ENCODE data around the gene NEURL1B.

Gene NEURL1B

DNA sequence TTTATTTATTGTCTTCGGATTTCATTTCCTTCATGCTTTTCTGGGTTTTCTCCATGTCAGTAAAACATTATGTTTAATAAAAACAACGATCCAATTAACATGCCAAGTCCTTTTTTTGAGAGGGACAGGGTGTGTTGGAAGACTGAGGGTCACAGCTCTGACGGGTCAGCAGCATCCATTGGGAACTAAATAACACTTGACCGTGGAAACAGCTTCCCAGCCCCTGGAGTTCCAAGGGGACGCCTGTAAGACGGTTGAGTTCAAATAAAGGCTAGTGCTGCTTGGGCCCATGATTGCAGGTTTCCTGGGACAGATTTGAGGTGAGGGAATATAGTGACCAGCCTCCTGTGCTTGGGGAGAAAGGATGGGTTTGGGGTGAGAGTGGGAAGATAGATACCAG, 30.4 kb upstream of the NEURL1B start:
- DNase-seq: no peak

DNA sequence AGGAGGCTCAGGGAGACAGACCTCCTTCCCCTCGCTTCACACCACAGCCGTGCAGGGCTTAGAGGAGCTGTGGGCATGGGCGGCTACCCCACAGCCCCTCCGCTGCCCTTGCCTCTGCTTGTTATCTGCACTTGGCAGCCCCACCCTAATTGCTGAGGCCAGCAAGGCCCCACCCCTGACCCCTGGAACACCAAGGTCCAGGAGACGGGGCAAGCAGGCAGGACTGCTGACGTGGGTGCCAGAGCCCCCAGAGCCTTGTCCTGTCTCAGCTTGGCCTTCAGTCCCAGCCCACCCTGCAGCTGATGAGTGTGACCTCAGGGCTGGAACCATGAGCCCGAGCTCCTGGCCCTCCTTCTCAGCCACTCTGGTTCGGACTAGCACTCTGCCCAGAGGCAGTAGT, 29.1 kb upstream of the NEURL1B start:
- DNase-seq: no peak

DNA sequence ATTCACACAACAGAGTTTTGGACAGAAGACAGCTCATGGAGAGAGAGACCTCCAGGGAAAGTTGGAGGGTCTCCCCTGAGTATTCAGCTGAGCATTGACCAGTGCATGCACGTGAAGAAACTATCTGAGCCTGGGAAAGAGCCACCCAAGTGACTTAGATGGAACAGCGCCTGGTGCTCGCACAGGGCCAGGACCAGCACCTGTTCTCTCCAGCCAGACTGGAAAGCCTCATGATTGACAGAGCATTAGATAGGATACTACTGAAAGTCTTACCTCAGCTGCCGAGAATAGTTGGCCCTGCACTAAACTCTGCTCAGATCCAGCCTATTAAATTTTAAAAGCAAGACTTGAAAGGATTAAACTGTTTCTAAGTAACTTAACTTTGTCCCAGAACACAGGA, 28.3 kb upstream of the NEURL1B start:
- no peak for DNase-seq

DNA sequence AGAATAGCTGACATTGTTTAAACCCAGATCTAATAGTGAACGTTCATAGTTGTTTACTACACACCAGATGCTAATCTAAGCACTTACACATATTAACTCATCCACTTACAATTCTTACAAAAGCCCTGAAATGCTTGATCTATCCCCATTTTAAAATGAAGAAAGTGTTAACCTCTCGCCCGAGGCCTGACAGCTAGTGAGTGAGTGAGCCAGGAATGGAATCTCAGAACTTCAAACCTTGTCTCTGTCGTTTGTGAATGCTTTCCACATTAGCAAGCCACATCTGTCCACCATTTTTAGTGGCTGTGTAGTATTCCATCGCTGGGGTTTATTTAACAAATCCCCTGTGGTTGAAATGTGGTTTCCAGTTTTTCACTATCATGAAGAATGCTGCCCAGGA, 24.9 kb upstream of the NEURL1B start:
- no peak for DNase-seq

DNA sequence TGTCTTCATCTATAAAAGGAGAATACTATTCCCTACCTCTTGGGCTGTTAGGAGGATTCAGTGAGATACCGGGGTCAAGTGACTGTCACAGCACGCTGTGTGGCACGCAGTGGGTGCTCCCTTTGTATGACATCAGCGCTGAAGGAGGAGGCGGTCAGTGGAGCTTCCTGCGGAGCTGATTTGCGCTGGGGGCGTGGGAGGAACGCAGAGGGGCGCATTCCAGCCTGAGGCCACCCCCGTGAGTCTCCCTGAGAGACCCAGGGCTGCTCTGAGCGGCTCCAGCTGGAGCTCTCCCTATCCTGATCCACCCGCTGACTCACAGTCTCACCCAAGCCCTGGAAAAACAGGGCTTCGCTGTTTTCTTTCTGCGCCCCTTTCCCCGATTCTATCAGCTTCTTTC, 24.3 kb upstream of the NEURL1B start:
- no peak for DNase-seq

DNA sequence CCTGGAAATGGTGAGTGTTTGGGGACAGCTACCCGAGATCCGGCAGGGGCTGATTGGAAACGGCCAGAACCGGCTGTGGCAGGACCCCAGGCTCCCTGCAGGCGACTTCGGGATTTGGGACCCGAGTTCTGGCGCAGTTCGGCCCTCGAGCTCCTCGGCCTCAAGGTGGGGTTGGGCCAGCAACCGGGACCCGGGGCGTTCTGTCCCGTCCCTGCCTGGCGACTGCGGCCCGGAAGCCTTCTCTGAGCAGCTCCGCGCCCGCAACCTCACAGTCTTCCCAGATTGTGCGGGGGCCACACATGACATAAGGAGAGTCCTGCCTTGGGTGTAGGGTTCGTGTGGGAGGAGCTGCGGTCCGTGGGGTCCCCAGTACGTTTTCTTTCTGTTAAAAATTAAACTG, 23.2 kb upstream of the NEURL1B start:
- DNase-seq: no peak

DNA sequence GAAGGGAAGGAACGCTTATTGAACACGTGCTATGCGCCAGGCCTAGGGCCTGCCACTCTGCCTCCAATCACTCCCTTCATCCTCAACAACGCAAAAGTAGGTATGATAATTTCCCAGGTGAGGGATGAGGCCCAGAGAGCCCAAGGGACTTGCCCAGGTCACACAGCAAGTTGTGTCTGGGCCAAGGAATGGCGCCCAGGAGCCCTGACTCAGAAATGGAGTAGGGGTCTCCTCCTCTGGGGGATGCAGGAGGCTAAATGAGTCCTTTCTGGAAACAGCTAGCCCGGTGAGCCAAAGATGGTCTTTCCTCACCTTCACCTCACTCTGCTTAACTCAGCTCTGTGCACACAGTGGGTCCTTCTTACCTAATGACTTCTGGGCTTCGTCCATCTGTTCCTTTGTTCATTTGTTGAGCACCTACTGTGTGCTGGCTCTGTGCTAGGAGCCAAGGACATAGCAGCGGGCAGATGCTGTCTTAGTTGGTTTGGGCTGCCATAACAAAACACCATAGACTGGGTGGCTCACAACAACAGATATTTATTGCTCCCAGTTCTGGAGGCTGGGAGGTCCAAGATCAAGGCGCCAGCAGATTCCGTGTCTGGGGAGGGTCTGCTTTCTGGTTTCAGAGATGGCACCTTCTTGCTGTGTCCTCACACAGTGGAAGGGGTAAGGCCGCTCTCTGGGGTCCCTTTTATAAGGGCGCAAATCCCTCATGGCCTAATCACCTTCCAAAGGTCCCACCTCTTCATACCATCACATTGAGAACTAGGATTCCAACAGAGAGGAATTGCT, 22.3 kb upstream of the NEURL1B start:
- DNase-seq: no peak

DNA sequence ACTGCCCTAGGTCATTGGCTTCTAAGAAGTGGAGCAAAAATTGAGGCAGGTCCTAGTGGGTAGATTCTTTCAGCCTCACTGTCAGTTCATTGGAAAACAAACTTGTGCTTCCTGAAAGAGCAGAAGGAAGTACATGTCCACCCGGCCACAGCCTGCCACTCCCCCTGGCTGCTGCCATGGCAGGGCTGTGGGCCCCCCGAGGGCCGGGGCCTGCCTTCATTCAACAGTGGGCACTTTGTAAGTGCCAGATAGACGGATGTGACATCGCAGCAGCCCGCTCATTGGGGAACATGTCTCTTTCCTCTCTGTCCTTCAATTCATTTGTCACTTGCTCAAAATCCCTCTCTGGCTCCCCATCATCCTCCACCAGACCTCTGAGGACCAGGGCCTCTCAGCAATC, 20.6 kb upstream of the NEURL1B start:
- no peak for DNase-seq

DNA sequence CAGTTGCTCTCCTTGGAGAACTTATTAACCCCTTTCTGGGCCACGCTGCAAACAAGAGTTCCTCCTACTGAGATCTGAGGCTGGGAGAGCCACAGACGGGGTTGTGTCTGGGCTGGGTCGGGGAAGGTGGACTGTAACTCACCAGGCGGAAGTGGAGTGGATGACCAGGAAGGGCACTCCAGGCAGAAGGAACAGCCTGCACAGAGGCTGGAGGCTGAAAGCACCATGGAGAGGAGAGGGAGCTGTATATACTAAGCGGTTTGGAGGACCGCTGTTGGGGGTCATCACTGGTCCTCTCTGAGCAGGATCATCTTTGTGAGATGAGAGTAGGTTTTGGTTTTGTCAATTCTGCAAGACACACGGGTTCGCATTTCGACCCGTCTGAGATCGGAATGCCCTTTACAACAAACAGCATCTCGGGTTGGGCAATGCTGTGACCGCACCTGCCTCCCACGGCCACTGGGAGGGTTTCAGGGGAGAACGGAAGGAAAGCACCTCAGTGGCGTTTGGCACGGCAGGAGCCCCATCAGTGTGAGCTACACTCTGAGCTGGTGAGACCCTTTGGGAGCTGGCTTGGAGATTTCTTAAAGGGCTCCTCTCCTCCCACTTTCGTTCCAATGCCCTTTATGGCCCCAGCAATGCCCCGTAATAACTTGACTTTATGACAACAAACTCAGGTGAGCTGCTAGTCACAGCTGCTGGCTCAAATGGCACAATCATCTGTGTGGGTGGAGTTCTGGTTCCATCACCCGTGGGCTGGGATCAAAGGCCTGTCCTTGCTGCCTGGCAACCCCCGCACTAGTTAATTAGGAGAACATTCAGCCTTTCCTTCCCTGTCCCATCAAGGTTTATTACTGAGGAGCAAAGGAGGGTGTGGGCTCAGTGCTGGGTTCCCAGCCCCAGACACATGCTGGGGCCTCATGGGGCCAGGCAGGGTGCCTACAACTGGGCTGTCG, 18.7 kb upstream of the NEURL1B start:
- no peak for DNase-seq

DNA sequence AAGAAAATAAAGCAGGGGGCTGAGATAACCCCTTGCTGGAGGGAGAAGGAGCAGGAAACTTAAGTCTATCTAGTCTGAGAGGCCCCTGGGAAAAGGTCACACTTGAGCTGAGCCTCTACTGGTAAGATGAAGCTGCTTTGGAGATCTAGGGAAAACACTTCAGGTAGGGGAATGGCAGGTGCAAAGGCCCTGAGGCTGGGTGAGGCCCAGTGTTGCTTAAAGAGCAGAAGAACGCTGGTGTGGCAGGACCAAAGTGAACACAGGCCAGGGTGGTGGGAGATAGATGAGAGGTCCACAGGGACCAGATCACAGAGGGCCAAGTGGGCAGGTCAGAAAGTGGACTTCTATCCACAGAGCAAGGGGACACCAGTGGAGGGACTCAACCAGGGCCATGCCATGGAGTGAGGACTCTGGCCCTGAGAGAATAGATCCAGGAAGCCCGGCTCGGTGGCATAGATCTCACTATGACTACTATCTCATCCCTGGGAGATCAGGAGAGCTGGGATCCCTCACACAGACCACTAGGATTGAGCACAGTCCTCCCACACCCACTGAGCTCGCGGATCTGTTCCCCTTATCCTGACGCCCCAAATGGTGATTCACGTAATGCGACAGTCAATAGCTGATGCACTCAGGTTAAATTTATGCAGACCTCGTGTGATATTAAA, 17.6 kb upstream of the NEURL1B start:
- no peak for DNase-seq

DNA sequence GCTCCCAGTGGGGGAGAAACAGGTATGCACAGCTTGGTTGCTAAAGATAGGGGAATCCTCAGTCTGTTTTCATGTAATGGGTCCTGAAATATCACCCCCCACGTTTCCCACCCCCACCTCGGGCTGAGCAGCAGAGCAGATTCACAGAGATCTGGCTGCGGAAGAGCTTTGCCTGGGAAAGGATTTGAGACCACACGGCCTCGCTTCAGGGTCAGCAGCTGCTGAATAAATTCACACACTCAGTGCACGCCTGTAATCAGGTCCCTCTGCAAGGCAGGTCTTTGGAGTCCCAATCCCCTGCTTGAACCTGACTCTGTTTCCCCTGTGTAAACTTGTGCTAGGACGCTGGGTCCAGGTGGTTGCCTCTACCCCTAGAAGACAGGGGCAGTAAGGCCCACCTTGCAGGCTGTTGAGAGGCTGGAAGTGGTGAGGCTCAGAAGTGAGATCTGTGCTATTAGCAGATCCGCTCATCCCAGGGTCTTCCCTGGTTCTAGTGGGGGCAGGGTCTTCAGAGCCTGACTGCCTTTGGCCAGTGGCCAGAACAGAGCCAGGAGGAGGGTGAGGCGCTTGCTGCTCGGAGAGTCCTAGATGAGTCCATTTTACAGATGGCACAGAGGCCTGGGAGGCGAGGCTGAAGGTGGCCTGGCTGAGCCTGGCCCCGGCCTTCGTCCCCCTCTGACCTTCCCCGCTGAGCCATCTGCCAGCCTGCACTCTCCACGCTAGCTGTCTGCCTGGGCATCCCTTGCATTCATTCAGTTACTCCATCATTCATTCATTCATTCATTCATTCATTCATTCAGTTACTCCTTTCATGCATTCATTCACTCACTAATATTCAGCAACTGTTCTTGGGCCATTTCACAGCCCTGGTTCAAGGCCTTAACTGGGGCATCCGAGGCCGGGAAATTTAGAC, 16.7 kb upstream of the NEURL1B start:
- DNase-seq: no peak

DNA sequence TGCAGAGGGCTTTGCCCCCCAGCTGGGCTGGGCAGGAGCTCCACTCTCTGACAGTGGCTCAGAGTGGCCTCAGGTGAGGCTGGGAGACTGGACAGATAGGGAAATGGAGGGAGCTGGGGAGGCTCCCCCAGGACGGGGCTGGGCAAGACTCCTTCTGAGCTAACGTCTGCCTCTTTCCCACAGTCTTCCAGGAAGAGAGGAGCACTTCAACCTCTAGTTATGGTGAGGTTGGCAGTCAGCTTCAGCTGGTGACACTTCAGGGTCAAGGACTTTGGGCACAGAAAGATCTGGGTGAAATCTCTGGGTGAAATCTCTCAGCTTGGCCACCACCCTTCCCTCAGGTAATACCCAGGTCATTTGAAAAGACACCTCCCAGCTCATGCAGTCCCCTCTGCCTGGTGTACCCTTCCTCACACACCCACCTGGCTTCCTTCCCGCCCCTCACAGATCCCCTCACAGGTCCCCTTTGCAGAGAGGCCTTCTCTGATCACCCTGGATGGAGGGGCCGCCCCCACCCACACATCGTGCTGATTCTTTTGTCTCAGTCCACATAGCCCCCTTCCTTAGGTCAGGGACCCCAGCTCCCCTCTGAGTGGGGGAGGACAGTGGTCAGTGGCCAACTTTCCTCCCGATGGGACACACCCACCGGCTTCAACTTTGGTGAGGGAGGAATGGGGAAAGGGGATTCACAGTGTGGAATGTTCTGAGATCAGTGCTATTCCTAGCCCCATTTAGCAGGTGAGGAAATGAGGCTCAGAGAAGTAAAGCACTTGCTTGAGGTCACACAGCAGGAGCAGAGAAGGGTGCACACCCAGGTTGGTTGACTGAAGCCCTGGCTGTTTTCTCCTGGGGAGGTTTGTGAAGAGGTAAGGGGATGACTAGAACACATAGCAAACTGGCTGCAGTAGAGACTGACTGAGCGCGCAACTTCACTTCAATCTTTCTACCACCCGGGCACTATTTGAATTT, 15.8 kb upstream of the NEURL1B start:
- no peak for DNase-seq

DNA sequence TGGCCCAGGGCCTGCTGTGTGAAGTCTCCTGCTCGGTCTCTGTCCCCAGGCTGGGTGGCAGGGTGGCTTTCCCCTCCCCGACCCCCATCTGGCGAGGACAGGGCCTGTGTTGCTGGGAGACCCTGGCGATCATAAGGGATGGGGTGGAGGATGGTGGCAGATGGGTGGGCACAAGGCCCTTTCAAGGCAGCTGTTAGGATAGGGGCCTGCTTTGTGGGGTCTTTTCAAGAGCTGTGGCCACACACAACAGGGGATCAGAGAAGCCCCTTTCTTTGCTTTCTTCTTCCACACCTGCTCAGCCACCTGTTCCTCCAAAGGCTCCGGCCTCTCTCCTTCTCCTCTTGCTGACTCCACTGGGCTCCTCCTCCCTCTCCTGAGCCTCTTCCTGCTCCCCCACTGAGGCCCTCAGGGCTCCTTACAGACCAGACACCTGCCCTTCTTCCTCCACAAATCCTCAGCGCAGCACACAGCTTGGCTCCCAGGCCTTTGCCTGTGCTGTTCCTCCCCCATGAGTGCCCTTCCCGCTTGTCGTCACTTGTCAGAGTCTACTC, 15.0 kb upstream of the NEURL1B start:
- DNase-seq: no peak

DNA sequence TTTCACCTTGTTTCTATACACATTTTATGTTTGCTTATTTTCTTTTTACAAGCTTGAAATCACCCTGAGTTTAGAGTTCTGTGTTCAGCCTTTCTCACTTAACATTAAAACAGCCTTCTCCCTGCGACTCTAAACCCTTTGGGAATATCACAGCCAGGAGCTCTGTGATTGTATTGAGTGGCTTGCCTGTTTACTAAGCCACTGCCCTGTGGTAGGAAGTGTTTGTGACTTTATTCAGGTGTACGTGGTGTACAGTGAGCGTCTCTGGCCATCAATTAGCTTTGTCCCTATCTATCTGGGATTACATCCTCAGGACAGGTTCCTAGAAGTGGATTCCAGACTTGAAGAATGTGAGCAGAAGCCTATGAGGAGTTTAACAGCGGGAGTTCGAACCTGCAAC, 11.0 kb upstream of the NEURL1B start:
- no peak for DNase-seq

DNA sequence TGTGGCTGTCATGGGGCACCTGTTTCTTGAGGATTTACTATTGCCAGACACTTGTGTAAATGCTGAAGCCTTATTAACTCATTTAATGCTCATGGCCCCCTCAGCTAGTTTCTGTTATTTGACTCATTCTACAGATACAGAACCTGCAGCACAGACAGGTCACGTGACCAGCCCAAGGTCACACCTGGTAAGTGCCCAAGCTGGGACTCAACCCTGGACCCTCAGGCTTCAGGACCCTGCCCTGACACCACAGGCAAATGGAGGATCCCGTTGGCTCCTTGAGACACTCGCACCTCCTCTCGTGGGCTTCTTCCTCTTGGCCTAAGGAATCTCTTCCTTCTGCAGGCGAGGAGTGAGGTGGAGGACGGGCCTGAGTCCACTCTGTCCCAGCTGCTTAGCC, 10.6 kb upstream of the NEURL1B start:
- DNase-seq: no peak

DNA sequence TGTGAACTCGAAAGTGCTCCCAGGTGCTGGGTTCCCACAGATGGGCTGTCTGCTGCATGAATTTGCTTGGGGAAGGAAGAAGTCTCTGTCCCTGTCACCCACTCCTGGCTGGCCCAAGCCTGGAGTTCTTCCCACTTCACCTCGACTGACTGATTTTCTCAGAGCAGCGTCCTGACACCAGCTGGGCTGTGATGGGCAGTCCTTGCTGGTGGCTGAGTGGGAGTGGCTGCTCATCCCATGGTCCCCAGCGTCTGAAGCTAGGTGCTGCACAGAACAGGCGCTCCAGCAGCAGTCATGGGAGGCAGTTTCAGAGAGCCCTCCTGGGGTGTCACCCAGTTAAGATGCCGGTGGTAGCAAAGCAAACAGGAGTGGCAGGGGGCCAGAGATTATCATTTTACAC, 10.1 kb upstream of the NEURL1B start:
- no peak for DNase-seq

DNA sequence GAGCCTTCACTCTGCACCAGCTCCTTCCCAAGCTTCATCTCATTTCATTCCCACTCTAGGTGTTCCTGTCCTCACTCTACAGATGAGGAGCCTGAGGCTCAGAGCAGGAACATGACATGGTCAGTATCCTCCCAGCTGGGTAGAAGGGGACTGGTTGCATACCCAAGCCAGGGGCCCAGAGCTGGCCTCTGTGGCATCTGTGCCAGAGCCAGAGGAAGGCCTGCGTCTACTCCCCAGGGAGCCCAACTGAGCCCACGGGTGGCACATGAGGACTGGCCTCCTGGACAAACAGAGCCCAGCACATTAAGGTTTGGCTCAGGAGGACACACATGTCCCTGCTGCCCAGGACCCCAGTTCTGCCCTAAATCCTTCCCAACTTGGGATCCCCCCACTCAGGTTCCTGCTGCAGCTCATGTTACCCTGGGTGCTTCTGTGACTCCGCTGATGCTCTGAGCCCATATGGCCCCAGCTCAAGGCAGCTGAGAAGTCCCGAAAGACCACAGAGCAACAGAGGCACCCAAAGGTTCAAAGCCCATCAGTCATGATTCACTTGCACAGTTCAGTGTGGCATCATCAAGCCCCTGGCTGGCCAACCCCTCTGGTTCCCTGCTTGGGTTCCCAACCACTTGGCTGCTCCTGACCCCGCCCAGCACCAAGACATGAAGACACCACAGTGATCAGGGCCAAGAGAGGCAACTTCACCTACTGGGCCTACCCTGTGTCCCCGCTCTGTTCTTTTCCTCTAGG, 8.5 kb upstream of the NEURL1B start:
- DNase-seq: no peak

DNA sequence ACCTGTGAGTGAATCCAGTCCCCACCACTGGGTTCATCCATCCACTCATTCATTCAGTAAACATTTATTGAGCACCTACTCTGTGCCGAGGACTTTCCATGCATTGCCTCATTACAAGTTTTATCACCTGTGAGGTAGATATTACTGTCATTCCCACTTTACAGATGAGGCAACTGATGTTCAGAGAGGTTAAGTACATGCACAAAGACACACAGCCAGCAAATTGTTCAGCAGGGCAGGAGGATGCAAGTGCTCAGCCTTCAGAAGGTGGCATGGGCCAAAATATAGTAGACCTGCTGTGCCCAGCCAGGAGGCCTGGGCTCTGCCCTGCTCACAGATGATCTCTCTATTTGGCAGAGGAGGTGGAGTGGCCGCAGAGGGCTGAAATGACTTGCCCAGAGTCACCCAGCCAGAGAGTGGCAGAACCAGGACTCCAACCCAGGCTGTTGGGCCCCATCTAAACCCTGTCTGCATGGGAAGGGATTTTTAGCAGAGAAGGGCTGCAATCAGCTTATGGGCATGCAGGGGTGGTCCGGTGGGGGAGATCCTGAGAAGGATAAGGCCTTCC, 7.6 kb upstream of the NEURL1B start:
- no peak for DNase-seq

DNA sequence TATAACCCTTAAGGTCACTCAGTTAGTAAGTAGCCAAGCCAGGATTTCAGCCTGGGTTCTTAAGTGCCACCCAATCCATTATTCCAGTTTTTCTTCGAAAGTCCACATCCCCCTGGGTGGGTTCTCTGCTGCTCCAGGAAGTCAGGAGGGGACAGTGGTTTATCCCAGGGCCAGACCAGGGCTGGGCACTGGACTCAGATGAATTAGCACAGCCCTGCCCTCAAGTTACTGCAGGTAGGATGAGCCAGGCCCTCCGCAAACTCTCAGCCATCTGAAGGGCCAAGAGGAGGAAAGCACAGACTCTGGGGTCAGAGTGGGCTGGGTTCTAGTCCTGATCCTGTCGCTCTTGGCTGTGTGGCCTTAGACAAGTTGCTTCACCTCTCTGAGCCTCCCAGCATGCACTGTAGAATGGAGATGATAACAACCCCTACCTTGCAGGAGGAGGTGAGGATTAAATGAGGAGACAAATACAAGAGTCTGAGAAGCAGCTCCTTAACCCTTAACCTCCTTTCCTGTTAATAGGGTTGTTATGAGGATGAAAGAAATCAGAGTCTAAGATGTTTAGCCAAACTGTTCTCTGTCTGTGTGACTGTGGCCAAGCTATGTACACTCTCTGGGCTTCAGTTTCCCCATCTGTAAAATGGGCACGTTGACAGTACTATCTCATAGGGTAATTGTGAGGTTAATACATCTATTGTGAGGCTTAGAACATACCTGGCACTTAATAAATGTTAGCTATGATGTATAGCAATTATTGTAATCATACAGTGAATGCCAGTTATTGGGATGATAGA, 6.8 kb upstream of the NEURL1B start:
- no peak for DNase-seq
